Measurements from ENCODE around the gene MRPL10. TPM values are rescaled to one million over a fixed set of nuclear protein-coding genes. Genes with fewer than 3 reads are reported as not detected.

The MRPL10 gene
- total and polyA plus RNA-seq, 10 of the 15 experiments (the other 5 are each of a cell fraction or from before 2014, with no cell fraction given) = 18.9 to 61.9 (median 47.3) TPM

- POLR2A ChIA-PET = no interaction called here
- SMC1A ChIA-PET (ENCODE audit: uncharacterized antibody, unreplicated experiment) = interaction anchor here (0.8 kb wide), 1 partner anchor 20 kb away, joined by 6 read pairs; no protein-coding TSS in a partner anchor
- intact Hi-C loops (cut with micrococcal nuclease; ENCODE audit: unreplicated experiment) = no loop called here
- no peak for ATAC-seq
- H3K79me2 ChIP-seq (ENCODE audit: control insufficient read depth, insufficient read depth, low read length) = no peaks in the 10 kb centered on the region
- CTCF ChIA-PET = interaction anchor here (1.0 to 2.1 kb wide), 3 partner anchors 19 to 120 kb away, joined by 3 to 9 read pairs (median 3); partner anchors contain the start of gene SP6
- no peaks in the 10 kb centered on the region for H3K36me3 ChIP-seq (ENCODE audit: control insufficient read depth in 2 of 2, insufficient read depth in 2 of 2, low read length in 1 of 2)
- H3K27me3 ChIP-seq (replicated peaks in 1 of 2; ENCODE audit: control insufficient read depth in 2 of 2, insufficient read depth in 2 of 2, low read length in 1 of 2) = peaks cover 0 to 7% of the 10 kb centered on the region in 2 experiments
- no peak for FAIRE-seq
- H3K9me3 ChIP-seq (replicated peaks; ENCODE audit: control insufficient read depth, insufficient read depth, low read length) = no peaks in the 10 kb centered on the region
- H3K4me1 ChIP-seq (ENCODE audit: control insufficient read depth, insufficient read depth, low read length) = peaks cover 6% of the 10 kb centered on the region; the same call in 1 of the 2 replicates
- no peaks in the 10 kb centered on the region for H4K20me1 ChIP-seq (ENCODE audit: control insufficient read depth, insufficient read depth)
- RAD21 ChIA-PET (ENCODE audit: unreplicated experiment) = interaction anchor here (1.4 kb wide), 2 partner anchors 19 to 147 kb away, joined by 4 read pairs; no protein-coding TSS in a partner anchor
- TF ChIP-seq HDAC2 (IDR thresholded peaks at IDR 0.05) (no peak), USF1 (IDR thresholded peaks at IDR 0.05; ENCODE audit: borderline replicate concordance, extremely low read length, insufficient read depth, low read depth, low read length) (no peak), NFYA (IDR thresholded peaks at IDR 0.05; ENCODE audit: borderline replicate concordance, low read depth, low read length) (no peak), IKZF2 (IDR thresholded peaks at IDR 0.05) (no peak), GABPA (IDR thresholded peaks at IDR 0.05; ENCODE audit: low read depth) (no peak), HCFC1 (IDR thresholded peaks at IDR 0.05; ENCODE audit: low read length) (no peak), CHD4 (IDR thresholded peaks at IDR 0.05) (no peak), SP1 (IDR thresholded peaks at IDR 0.05; ENCODE audit: low read depth, low read length) (no peak), POLR2A (IDR thresholded peaks at IDR 0.05; ENCODE audit: low read depth, low read length) (no peak), PKNOX1 (IDR thresholded peaks at IDR 0.05) (no peak), HDAC6 (IDR thresholded peaks at IDR 0.05; ENCODE audit: unreplicated experiment) (no peak), NFIC (IDR thresholded peaks at IDR 0.05; ENCODE audit: low read depth, low read length) (no peak)
- TF ChIP-seq, protein P1, sequence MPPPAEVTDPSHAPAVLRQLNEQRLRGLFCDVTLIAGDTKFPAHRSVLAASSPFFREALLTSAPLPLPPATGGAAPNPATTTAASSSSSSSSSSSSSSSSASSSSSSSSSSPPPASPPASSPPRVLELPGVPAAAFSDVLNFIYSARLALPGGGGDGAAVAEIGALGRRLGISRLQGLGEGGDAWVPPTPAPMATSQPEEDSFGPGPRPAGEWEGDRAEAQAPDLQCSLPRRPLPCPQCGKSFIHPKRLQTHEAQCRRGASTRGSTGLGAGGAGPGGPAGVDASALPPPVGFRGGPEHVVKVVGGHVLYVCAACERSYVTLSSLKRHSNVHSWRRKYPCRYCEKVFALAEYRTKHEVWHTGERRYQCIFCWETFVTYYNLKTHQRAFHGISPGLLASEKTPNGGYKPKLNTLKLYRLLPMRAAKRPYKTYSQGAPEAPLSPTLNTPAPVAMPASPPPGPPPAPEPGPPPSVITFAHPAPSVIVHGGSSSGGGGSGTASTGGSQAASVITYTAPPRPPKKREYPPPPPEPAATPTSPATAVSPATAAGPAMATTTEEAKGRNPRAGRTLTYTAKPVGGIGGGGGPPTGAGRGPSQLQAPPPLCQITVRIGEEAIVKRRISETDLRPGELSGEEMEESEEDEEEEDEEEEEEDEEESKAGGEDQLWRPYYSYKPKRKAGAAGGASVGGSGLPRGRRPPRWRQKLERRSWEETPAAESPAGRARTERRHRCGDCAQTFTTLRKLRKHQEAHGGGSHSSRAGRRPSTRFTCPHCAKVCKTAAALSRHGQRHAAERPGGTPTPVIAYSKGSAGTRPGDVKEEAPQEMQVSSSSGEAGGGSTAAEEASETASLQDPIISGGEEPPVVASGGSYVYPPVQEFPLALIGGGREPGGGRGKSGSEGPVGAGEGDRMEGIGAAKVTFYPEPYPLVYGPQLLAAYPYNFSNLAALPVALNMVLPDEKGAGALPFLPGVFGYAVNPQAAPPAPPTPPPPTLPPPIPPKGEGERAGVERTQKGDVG (CRISPR knock-in tag; IDR thresholded peaks at IDR 0.05) = no peak
- TF ChIP-seq, protein P2, sequence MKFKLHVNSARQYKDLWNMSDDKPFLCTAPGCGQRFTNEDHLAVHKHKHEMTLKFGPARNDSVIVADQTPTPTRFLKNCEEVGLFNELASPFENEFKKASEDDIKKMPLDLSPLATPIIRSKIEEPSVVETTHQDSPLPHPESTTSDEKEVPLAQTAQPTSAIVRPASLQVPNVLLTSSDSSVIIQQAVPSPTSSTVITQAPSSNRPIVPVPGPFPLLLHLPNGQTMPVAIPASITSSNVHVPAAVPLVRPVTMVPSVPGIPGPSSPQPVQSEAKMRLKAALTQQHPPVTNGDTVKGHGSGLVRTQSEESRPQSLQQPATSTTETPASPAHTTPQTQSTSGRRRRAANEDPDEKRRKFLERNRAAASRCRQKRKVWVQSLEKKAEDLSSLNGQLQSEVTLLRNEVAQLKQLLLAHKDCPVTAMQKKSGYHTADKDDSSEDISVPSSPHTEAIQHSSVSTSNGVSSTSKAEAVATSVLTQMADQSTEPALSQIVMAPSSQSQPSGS (IDR thresholded peaks at IDR 0.05; ENCODE audit: low read length) = no peak
- in situ Hi-C loops (cut with MboI) = no loop called here
- H3K27ac ChIP-seq (ENCODE audit: control insufficient read depth, insufficient read depth) = no peak overlapping the region
- DNase-seq (ENCODE audit: low read depth, low spot score) = no peak
- BruUV-seq (replicated peaks) = no TSS peak
- H3K4me2 ChIP-seq (ENCODE audit: control insufficient read depth, insufficient read depth) = no peak overlapping the region
- H2AFZ ChIP-seq (ENCODE audit: control insufficient read depth, low read depth, low read length) = no peak overlapping the region
- no peak overlapping the region for H3K4me3 ChIP-seq
- no peak overlapping the region for H3K9ac ChIP-seq (ENCODE audit: control insufficient read depth, insufficient read depth, low read length)
Observed at GRCh38 chr17:47871048-47871447, 39.7 kb upstream of the MRPL10 start.
